Fibroblast of skin of right biceps (primary cell): ENCODE results near the gene MYRIP.

Experiments used
- DNase-seq: peaks from one replicate; pipeline ENCODE4 v3.0.0-alpha.2; 2013

Gene MYRIP

GRCh38 chr3:40200692-40201316 is 391.4 kb downstream of the MYRIP start:
- no peak for DNase-seq

GRCh38 chr3:40201770-40202169 is 392.4 kb downstream of the MYRIP start:
- no peak for DNase-seq

- DNase-seq: no peak
Measured at GRCh38 chr3:40206522-40206921, 397.1 kb downstream of the MYRIP start.

GRCh38 chr3:40207796-40208195 is 398.4 kb downstream of the MYRIP start:
- peak; percentile 6 for DNase-seq

- no peak for DNase-seq
Measured at GRCh38 chr3:40208251-40208650, 398.8 kb downstream of the MYRIP start.

GRCh38 chr3:40211579-40211978 is 402.2 kb downstream of the MYRIP start:
- no peak for DNase-seq

GRCh38 chr3:40213556-40213955 is 404.1 kb downstream of the MYRIP start:
- no peak for DNase-seq

GRCh38 chr3:40215015-40215414 is 405.6 kb downstream of the MYRIP start:
- no peak for DNase-seq

- DNase-seq: no peak
Measured at GRCh38 chr3:40216471-40216870, 407.1 kb downstream of the MYRIP start.

GRCh38 chr3:40223856-40224255 is 414.4 kb downstream of the MYRIP start:
- no peak for DNase-seq

- no peak for DNase-seq
Measured at GRCh38 chr3:40224796-40225515, 415.5 kb downstream of the MYRIP start.

- DNase-seq: no peak
Measured at GRCh38 chr3:40226636-40227035, 417.2 kb downstream of the MYRIP start.

- DNase-seq: no peak
Measured at GRCh38 chr3:40228792-40229350, 419.5 kb downstream of the MYRIP start.

GRCh38 chr3:40229386-40229785 is 420.0 kb downstream of the MYRIP start:
- DNase-seq: no peak

- no peak for DNase-seq
Measured at GRCh38 chr3:40229963-40230362, 420.6 kb downstream of the MYRIP start.

- DNase-seq: no peak
Measured at GRCh38 chr3:40230382-40230781, 421.0 kb downstream of the MYRIP start.

- no peak for DNase-seq
Measured at GRCh38 chr3:40232626-40233025, 423.2 kb downstream of the MYRIP start.

GRCh38 chr3:40237159-40237558 is 427.8 kb downstream of the MYRIP start:
- no peak for DNase-seq

- no peak for DNase-seq
Measured at GRCh38 chr3:40237889-40238571, 428.6 kb downstream of the MYRIP start.

- no peak for DNase-seq
Measured at GRCh38 chr3:40240921-40241320, 431.5 kb downstream of the MYRIP start.

GRCh38 chr3:40242216-40242615 is 432.8 kb downstream of the MYRIP start:
- DNase-seq: no peak

GRCh38 chr3:40242638-40243037 is 433.2 kb downstream of the MYRIP start:
- no peak for DNase-seq

GRCh38 chr3:40243056-40243455 is 433.6 kb downstream of the MYRIP start:
- no peak for DNase-seq
